NB4 (cell line): Measurements from ENCODE around the gene NDP.

Experiments used
- DNase-seq: peaks from one replicate; pipeline ENCODE4 v3.0.0; 2010; ENCODE audit warnings: low read depth
- H3K4me3 ChIP-seq: one replicate; pipeline ENCODE4 v1.5.1; 2011; ENCODE audit warnings: mild to moderate bottlenecking, low read depth, low read length, moderate library complexity
- CTCF ChIP-seq: IDR thresholded peaks from one replicate; pipeline ENCODE4 v1.5.1; 2012; ENCODE audit warnings: low read depth, low read length
- MAX ChIP-seq: IDR thresholded peaks from 2 replicates; pipeline ENCODE4 v1.6.1; 2011; ENCODE audit warnings: low read depth, low read length
- MYC ChIP-seq: IDR thresholded peaks from 2 replicates; pipeline ENCODE4 v1.6.1; 2011; ENCODE audit warnings: low read depth, low read length
- POLR2A ChIP-seq: IDR thresholded peaks from 2 replicates; pipeline ENCODE4 v1.6.1; 2011; ENCODE audit warnings: mild to moderate bottlenecking; ENCODE audit not compliant: insufficient read length; ENCODE audit errors: extremely low read depth

The NDP gene

GRCh38 chrX:43910012-43910411 lies 63.2 kb downstream of the NDP start:
- TF ChIP-seq MYC (no peak), CTCF (no peak), POLR2A (no peak), MAX (no peak)
- DNase-seq, result no peak
- H3K4me3 ChIP-seq, result no peak overlapping the region

- no peak for TF ChIP-seq CTCF
- TF ChIP-seq MYC, result no peak
- TF ChIP-seq POLR2A, result no peak
- no peak for TF ChIP-seq MAX
- H3K4me3 ChIP-seq, result no peak overlapping the region
- no peak for DNase-seq
These were observed 64.0 kb downstream of the NDP start for GRCh38 chrX:43909141-43909540.

- TF ChIP-seq MYC, result no peak
- no peak for TF ChIP-seq POLR2A
- no peak for TF ChIP-seq MAX
- TF ChIP-seq CTCF, result no peak
- H3K4me3 ChIP-seq, result no peak overlapping the region
- DNase-seq, result no peak
These were observed 73.0 kb downstream of the NDP start for GRCh38 chrX:43899878-43900815.
